Esophagus muscularis mucosa (tissue), 4 donors: ENCODE measurements around the gene DYNLL2.
A peak's percentile ranks its signal among the peaks of the same experiment; 100 is the strongest.

Experiments used
- CTCF ChIP-seq, 3 experiments: fragments of 200-600 bp in 2 of 3; fragments of 450-650 bp in 1 of 3; sonication (generic) in 2 of 3; IDR thresholded peaks; one replicate each; pipeline ENCODE4 v1.5.1; 2017 to 2019; ENCODE audit warnings: antibody characterized with exemption in 3 of 3, mild to moderate bottlenecking in 2 of 3, moderate library complexity in 1 of 3
- EP300 ChIP-seq: sonication (generic); formaldehyde crosslinking; IDR thresholded peaks from one replicate; pipeline ENCODE4 v1.6.1; 2017; ENCODE audit warnings: antibody characterized with exemption
- POLR2A ChIP-seq: fragments of 450-650 bp; IDR thresholded peaks from one replicate; pipeline ENCODE4 v1.6.1; 2017; ENCODE audit warnings: antibody characterized with exemption, moderate library complexity, mild to moderate bottlenecking, low read depth
- POLR2AphosphoS5 ChIP-seq, 2 donors: sonication (generic); formaldehyde crosslinking; IDR thresholded peaks; one replicate each; pipeline ENCODE4 v1.6.1; 2017; ENCODE audit warnings: antibody characterized with exemption in 2 of 2

DNA sequence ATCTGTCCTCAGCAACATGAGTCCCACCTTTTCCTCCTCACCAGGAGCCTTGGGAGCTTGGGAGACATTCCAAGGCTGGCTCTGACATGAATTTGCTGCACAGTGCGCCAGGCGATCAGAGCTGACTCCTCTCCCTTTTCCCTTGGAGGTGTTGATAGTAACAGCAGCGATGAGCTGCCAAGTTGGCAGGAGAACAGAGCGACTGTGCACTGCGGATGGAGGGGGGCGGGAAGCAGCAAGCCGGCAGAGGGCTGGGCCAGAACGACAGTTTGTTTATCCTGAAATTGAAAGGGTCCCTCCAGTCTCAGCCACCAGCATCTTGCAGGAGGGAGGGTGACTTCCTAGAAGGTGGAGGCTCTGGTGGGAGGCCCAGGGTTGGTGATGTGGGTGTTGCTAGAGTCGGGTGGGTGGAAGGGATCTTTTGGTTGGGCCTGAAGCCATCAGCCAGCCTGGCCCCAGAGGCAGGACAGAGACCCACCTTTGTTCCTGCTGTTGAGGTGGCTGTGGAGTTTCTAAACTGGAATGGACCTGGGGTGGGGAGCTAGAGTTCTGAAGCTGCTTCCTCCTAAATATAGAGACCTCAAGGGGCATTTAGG, 22.5 kb upstream of the DYNLL2 start:
- TF ChIP-seq CTCF (IDR thresholded peaks at IDR 0.05): no peak
- TF ChIP-seq POLR2A: no peak
- peak; percentile 40 to 49 for TF ChIP-seq POLR2AphosphoS5 (IDR thresholded peaks at IDR 0.05)
- TF ChIP-seq EP300: no peak
